ENCODE measurements around the gene S100B. TPM values are rescaled to one million over a fixed set of nuclear protein-coding genes. Genes with fewer than 3 reads are reported as not detected.
"Not testable (repeated sequence)": the region's sequence is repeated elsewhere in the genome, so short reads cannot be mapped to it uniquely, and the experiment has no call there.

The S100B gene
- total RNA-seq, 2 donors from 2014 or later, result 4.5 to 5.8 TPM

DNA sequence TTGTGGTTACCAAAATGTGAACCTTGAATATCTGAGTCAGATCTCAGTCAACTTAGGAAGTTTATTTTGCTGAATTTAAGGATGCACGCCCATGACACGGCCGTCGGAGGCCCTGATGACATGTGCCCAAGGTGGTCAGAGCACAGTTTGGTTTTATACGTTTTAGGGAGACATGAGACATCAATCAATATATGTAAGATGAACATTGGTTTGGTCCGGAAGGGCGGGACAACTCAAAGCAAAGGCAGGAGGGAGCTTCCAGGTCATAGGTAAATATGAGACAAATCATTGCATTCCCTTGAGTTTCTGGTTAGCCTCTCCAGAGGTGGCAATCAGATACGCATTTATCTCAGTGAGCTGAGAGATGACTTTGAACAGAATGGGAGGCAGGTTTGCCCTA, 29.5 kb upstream of the S100B start:
- no peak for TF ChIP-seq CTCF (IDR thresholded peaks at IDR 0.05)
- Histone ChIP-seq H3K27ac (peak overlapping the region; percentile 96 to 99), H3K9me3 (no peaks in the 10 kb centered on the region), H3K4me1 (peaks cover 0 to 42% of the 10 kb centered on the region in 2 donors), H3K27me3 (no peaks in the 10 kb centered on the region), H3K4me3 (peak overlapping the region in 1 of 2 donors; percentile 92), H3K36me3 (no peaks in the 10 kb centered on the region)
- DNase-seq (ENCODE audit: low spot score), result no peak

- TF ChIP-seq CTCF (IDR thresholded peaks at IDR 0.05), result no peak
- H3K4me1 ChIP-seq, result peaks cover 0 to 33% of the 10 kb centered on the region in 2 donors
- no peaks in the 10 kb centered on the region for H3K9me3 ChIP-seq
- no peaks in the 10 kb centered on the region for H3K27me3 ChIP-seq
- no peak overlapping the region for H3K27ac ChIP-seq
- DNase-seq (ENCODE audit: low spot score), result no peak
- H3K36me3 ChIP-seq, result no peaks in the 10 kb centered on the region
- H3K4me3 ChIP-seq, result no peak overlapping the region
These were observed 28.7 kb upstream of the S100B start for GRCh38 chr21:46633566-46633965.

DNA sequence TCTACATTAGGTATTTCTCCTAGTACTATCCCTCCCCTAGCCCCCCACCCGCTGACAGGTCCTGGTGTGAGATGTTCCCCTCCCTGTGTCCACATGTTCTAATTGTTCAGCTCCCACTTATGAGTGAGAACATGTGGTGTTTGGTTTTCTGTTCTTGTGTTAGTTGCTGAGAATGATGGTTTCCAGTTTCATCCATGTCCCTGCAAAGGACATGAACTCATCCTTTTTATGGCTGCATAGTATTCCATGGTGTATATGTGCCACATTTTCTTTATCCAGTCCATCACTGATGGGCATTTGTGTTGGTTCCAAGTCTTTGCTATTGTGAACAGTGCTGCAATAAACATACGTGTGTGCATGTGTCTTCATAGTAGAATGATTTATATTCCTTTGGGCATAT, 26.0 kb upstream of the S100B start:
- H3K9me3 ChIP-seq; H3K27me3 ChIP-seq; H3K36me3 ChIP-seq; DNase-seq (ENCODE audit: low spot score); H3K4me1 ChIP-seq; H3K4me3 ChIP-seq; H3K27ac ChIP-seq: not testable (repeated sequence)

GRCh38 chr21:46628868-46629267, 24.0 kb upstream of the S100B start:
- no peak overlapping the region for H3K4me3 ChIP-seq
- H3K27me3 ChIP-seq, result no peaks in the 10 kb centered on the region
- DNase-seq (ENCODE audit: low spot score), result no peak
- H3K36me3 ChIP-seq, result no peaks in the 10 kb centered on the region
- H3K9me3 ChIP-seq, result peaks cover 0 to 20% of the 10 kb centered on the region in 2 donors
- H3K4me1 ChIP-seq, result no peaks in the 10 kb centered on the region
- no peak overlapping the region for H3K27ac ChIP-seq
- TF ChIP-seq CTCF (IDR thresholded peaks at IDR 0.05), result no peak

GRCh38 chr21:46627726-46628125, 22.8 kb upstream of the S100B start:
- TF ChIP-seq CTCF (IDR thresholded peaks at IDR 0.05), result no peak

DNA sequence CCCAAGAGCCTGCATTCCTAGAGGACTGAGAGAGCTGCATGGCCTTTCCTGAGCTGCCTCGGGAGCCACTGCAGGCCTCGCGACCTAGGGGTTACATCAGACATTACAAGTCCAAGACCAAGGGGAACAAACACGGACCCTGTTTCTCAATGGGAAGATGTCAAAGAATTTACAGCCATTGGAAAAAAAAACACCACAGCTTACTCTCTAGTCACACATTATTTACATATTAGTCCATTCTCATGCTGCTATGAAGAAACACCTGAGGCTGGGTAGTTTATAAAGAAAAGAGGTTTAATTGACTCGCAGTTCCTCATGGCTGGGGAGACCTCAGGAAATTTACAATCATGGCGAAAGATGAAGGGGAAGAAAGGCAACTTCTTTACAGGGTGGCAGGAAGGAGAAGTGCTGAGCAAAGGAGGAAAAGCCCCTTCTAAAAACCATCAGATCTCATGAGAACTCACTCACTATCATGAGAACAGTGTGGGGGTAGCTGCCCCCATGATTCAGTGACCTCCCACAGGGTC, 22.2 kb upstream of the S100B start:
- TF ChIP-seq CTCF (IDR thresholded peaks at IDR 0.05), result no peak
- Histone ChIP-seq H3K4me1 (no peaks in the 10 kb centered on the region), H3K27ac (no peak overlapping the region)

More at GRCh38 chr21:46627726-46628125, 22.8 kb upstream of the S100B start:
- Histone ChIP-seq H3K4me3 (no peak overlapping the region), H3K36me3 (no peaks in the 10 kb centered on the region), H3K27me3 (no peaks in the 10 kb centered on the region), H3K27ac (no peak overlapping the region), H3K9me3 (peaks cover 0 to 20% of the 10 kb centered on the region in 2 donors), H3K4me1 (no peaks in the 10 kb centered on the region)
- no peak for DNase-seq (ENCODE audit: low spot score)

More for the DNA sequence above, 22.2 kb upstream of the S100B start:
- peaks cover 0 to 20% of the 10 kb centered on the region in 2 donors for H3K9me3 ChIP-seq
- no peak overlapping the region for H3K4me3 ChIP-seq
- DNase-seq (ENCODE audit: low spot score), result no peak
- H3K36me3 ChIP-seq, result no peaks in the 10 kb centered on the region
- no peaks in the 10 kb centered on the region for H3K27me3 ChIP-seq
